GM12878 (cell line): Measurements from ENCODE around the gene TSPEAR.

Experiments
- CTCF ChIP-seq, 3 experiments: IDR thresholded peaks in 2 of 3; conservative IDR thresholded peaks in 1 of 3; 2 replicates each; pipeline ENCODE4 v1.5.1; 2011; ENCODE audit warnings: low read depth in 3 of 3, low read length in 3 of 3, mild to moderate bottlenecking in 3 of 3, control low read depth in 2 of 3, moderate library complexity in 2 of 3, inconsistent platforms in 1 of 3, mixed read lengths in 1 of 3; ENCODE audit not compliant: control insufficient read depth in 2 of 3, insufficient read depth in 1 of 3; ENCODE audit errors: extremely low read depth in 1 of 3
- USF2 ChIP-seq: IDR thresholded peaks from 2 replicates; pipeline ENCODE4 v1.6.1; 2011; ENCODE audit warnings: low read depth, low read length, improper control_type of control experiment, borderline replicate concordance

GRCh38 chr21:44755227-44755626 is 43.9 kb upstream of the TSPEAR start:
- no peak for TF ChIP-seq USF2
- no peak for TF ChIP-seq CTCF (IDR thresholded peaks at IDR 0.05 in 2 of 3, conservative IDR thresholded peaks at IDR 0.05 in 1 of 3; ENCODE audit: control insufficient read depth in 2 of 3, extremely low read depth in 1 of 3, insufficient read depth in 1 of 3, low read depth in 3 of 3, low read length in 3 of 3)
